ENCODE measurements around the gene ARID2. TPM values are rescaled to one million over a fixed set of nuclear protein-coding genes. Genes with fewer than 3 reads are reported as not detected.

Gene ARID2
- total and polyA plus RNA-seq, 10 of the 15 experiments (the other 5 are each of a cell fraction or from before 2014, with no cell fraction given) = 9.2 to 29.8 (median 20.3) TPM

- Histone ChIP-seq H3K4me2 (ENCODE audit: control insufficient read depth, insufficient read depth) (no peak overlapping the region), H2AFZ (ENCODE audit: control insufficient read depth, low read depth, low read length) (no peak overlapping the region), H3K27me3 (replicated peaks in 1 of 2; ENCODE audit: control insufficient read depth in 2 of 2, insufficient read depth in 2 of 2, low read length in 1 of 2) (no peaks in the 10 kb centered on the region), H3K4me3 (no peak overlapping the region), H3K9me3 (replicated peaks; ENCODE audit: control insufficient read depth, insufficient read depth, low read length) (no peaks in the 10 kb centered on the region), H3K27ac (ENCODE audit: control insufficient read depth, insufficient read depth) (no peak overlapping the region), H3K79me2 (ENCODE audit: control insufficient read depth, insufficient read depth, low read length) (no peaks in the 10 kb centered on the region), H3K36me3 (ENCODE audit: control insufficient read depth in 2 of 2, insufficient read depth in 2 of 2, low read length in 1 of 2) (peaks cover 10 to 34% of the 10 kb centered on the region in 2 experiments), H3K4me1 (ENCODE audit: control insufficient read depth, insufficient read depth, low read length) (no peaks in the 10 kb centered on the region), H3K9ac (ENCODE audit: control insufficient read depth, insufficient read depth, low read length) (no peak overlapping the region), H4K20me1 (ENCODE audit: control insufficient read depth, insufficient read depth) (no peaks in the 10 kb centered on the region)
- ChIA-PET RAD21 (ENCODE audit: unreplicated experiment) (no interaction called here), CTCF (interaction anchor here (1.3 kb wide), 1 partner anchor 307 kb away, joined by 3 read pairs; no protein-coding TSS in a partner anchor), POLR2A (interaction anchor here (0.6 kb wide), 1 partner anchor 1960 kb away, joined by 4 read pairs; no protein-coding TSS in a partner anchor), SMC1A (ENCODE audit: uncharacterized antibody, unreplicated experiment) (interaction anchor here (1.1 kb wide), 1 partner anchor 306 kb away, joined by 3 read pairs; no protein-coding TSS in a partner anchor)
- FAIRE-seq (no peak), ATAC-seq (no peak), DNase-seq (ENCODE audit: low read depth, low spot score) (no peak)
- in situ Hi-C loops (cut with MboI) = no loop called here
- no TSS peak for BruUV-seq (replicated peaks)
- intact Hi-C loops (cut with micrococcal nuclease; ENCODE audit: unreplicated experiment) = no loop called here
- TF ChIP-seq EED (IDR thresholded peaks at IDR 0.05; ENCODE audit: low read depth) (no peak), GATAD2B (conservative IDR thresholded peaks at IDR 0.05; ENCODE audit: low read depth) (no peak), IKZF1 (conservative IDR thresholded peaks at IDR 0.05) (no peak), SMC3 (IDR thresholded peaks at IDR 0.05; ENCODE audit: borderline replicate concordance, low read length) (no peak)
Measured at GRCh38 chr12:45850302-45850701, 120.8 kb downstream of the ARID2 start.

GRCh38 chr12:45852508-45852907 lies 123.0 kb downstream of the ARID2 start:
- Histone ChIP-seq H3K27me3 (replicated peaks in 1 of 2; ENCODE audit: control insufficient read depth in 2 of 2, insufficient read depth in 2 of 2, low read length in 1 of 2) (no peaks in the 10 kb centered on the region), H3K79me2 (ENCODE audit: control insufficient read depth, insufficient read depth, low read length) (no peaks in the 10 kb centered on the region), H3K9ac (ENCODE audit: control insufficient read depth, insufficient read depth, low read length) (no peak overlapping the region), H2AFZ (ENCODE audit: control insufficient read depth, low read depth, low read length) (no peak overlapping the region), H3K27ac (ENCODE audit: control insufficient read depth, insufficient read depth) (no peak overlapping the region), H3K4me3 (no peak overlapping the region), H3K36me3 (ENCODE audit: control insufficient read depth in 2 of 2, insufficient read depth in 2 of 2, low read length in 1 of 2) (peaks cover 10 to 22% of the 10 kb centered on the region in 2 experiments), H3K4me1 (ENCODE audit: control insufficient read depth, insufficient read depth, low read length) (no peaks in the 10 kb centered on the region), H3K4me2 (ENCODE audit: control insufficient read depth, insufficient read depth) (no peak overlapping the region), H4K20me1 (ENCODE audit: control insufficient read depth, insufficient read depth) (no peaks in the 10 kb centered on the region), H3K9me3 (replicated peaks; ENCODE audit: control insufficient read depth, insufficient read depth, low read length) (no peaks in the 10 kb centered on the region)
- in situ Hi-C loops (cut with MboI) = no loop called here
- ChIA-PET POLR2A (no interaction called here), RAD21 (ENCODE audit: unreplicated experiment) (no interaction called here), CTCF (no interaction called here), SMC1A (ENCODE audit: uncharacterized antibody, unreplicated experiment) (interaction anchor here (1.2 kb wide), 1 partner anchor 308 kb away, joined by 4 read pairs; no protein-coding TSS in a partner anchor)
- no peak for ATAC-seq
- DNase-seq (ENCODE audit: low read depth, low spot score) = no peak
- BruUV-seq (replicated peaks) = no TSS peak
- TF ChIP-seq SMAD1 (IDR thresholded peaks at IDR 0.05; ENCODE audit: low read depth, partially characterized antibody) (no peak), STAT1 (conservative IDR thresholded peaks at IDR 0.05) (no peak), CBFB (IDR thresholded peaks at IDR 0.05; ENCODE audit: low read depth) (no peak), GATAD2B (conservative IDR thresholded peaks at IDR 0.05; ENCODE audit: low read depth) (no peak), IKZF1 (conservative IDR thresholded peaks at IDR 0.05) (no peak), DPF2 (IDR thresholded peaks at IDR 0.05) (no peak), HDGF (IDR thresholded peaks at IDR 0.05) (no peak), ZNF687 (IDR thresholded peaks at IDR 0.05) (no peak)
- no peak for FAIRE-seq
- WGBS (ENCODE audit: insufficient coverage, insufficient replicate concordance, low lambda C conversion rate, missing lambda C conversion rate) = over 99% methylated on average over 7 of the region's 7 CpGs
- intact Hi-C loops (cut with micrococcal nuclease; ENCODE audit: unreplicated experiment) = no loop called here
